NT2/D1 (cell line): ENCODE data around the gene PARD3.

Source experiments
- YY1 ChIP-seq: IDR thresholded peaks from 2 replicates; pipeline ENCODE4 v1.6.1; 2011; ENCODE audit not compliant: insufficient read length, insufficient read depth
- ZNF274 ChIP-seq: IDR thresholded peaks from 2 replicates; pipeline ENCODE4 v1.6.1; 2011; ENCODE audit warnings: mild to moderate bottlenecking, low read depth, low read length

- no peak for TF ChIP-seq YY1
- no peak for TF ChIP-seq ZNF274
These were observed 15.2 kb upstream of the PARD3 start for GRCh38 chr10:34830217-34830822.
